GM21447 (cell line): ENCODE measurements around the gene LYSMD4.
"Not testable (repeated sequence)": the region's sequence is repeated elsewhere in the genome, so short reads cannot be mapped to it uniquely, and the experiment has no call there.

Experiments used
- ATAC-seq: cut with Tn5 transposase; IDR thresholded peaks from one replicate; pipeline ENCODE4 v1.9.1; 2021; ENCODE audit not compliant: unreplicated experiment

The LYSMD4 gene

DNA sequence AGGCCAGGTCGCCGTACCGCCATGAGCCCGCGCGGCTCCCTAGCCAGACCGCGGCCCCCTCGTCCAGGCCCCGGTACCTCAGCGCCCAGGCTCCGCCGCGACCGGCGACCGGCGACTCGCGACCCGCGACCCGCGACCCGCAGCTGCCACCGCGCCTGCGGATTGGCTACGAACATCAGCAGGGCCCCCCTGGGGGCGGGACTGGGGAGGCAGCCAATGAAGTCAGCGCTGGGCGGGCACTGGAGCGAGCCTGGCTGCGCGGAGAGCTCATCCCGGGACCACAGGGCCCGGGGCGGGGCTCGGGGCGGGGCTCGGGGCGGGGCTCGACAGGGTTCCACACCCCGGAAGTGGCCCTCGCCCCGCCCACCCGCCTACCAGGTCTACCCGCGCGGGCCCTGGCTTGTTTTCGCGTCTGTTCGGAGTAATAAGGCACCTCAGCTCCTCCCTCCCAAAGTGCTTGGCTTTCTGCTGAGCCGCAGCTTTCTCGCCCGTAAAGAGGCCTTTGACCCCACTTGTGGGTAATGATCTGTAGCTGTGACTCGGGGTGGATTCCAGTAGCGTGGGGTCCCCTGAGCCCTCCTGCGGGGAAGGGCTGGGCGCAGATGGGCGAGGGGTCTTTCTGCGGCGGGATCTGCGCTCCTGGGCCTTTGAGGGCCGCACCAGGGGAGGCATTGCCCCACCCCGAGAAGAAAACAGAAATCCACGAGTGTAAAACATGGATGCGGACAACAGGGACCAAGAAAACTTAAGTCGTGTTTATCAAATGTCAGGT, at the start of gene LYSMD4:
Gene LYSMD4 (minus strand): TSS at position 170 of the 772 bp plus-strand sequence. CDS start 1,438 bp downstream, outside the sequence.
- peak; percentile 97 for ATAC-seq

DNA sequence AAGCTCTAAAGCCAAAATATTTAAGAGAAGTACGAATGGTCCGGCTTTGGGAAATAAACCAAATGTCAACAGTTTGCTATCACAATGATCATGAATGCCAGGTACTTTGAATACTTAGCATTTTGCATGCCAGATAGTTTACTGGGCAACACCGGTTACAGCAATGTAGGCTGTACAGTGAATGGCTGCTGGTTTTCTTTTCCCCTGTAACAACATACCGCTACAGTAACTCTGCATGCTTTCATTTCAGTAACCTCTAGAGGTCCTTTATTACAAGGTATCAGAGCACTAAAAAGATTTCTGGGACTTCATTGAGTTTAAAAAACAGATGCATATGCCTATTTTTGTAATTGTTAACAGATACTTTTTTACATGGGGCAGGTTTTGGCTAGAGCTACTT, 48.8 kb upstream of the LYSMD4 start:
- not testable (repeated sequence) for ATAC-seq

DNA sequence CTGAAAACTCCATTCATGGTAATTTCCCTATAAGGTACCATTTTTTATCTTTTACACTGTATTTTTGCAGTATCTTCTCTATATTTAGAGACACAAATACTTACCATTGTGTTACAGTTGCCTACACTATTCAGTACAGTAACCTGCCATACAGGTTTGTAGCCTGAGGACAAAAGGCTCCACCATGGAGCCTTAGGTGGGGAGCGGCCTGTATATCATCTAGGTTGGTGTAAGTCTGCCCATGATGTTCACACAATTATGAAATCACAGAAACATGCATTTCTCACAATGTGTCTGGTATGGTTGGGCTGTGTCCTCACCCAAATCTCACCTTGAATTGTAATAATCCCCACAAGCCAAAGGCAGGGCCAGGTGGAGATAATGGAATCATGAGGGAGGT, 43.9 kb upstream of the LYSMD4 start:
- ATAC-seq: no peak

DNA sequence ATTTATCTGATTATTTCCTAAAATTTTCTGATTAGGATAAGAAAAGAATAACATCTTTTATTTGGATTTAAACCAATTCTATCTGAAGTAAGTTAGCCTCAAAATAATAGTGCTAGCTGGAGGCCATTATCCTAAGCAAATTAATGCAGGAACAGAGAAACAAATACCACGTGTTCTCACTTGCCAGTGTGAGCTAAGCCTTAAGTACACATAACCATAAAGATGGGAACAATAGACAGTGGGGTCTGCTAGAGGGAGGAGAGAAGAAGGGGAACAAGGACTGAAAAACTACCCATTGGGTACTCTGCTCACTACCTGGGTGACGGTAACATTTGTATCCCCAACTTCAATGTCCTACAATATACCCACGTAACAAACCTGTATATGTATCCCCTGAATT, 31.3 kb upstream of the LYSMD4 start:
- ATAC-seq: no peak

DNA sequence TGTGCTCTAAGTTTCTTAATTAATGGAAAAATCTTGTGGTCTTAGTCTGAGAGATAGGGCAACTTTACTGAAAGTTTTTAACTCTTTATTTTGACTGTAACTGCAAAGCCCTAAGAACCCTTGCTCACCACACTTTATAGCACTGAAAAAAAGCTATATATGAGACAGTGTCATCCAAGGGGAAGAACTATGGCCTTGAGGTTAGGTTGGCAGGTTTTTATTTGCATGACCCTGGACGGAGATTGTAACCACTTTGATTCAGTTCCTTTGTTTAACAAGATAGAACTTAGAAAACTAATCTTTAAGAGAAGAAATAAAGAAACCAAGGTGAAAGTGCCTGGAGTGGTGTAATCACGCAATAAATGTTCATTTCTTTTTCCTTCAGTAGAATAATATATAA, 30.6 kb upstream of the LYSMD4 start:
- no peak for ATAC-seq

DNA sequence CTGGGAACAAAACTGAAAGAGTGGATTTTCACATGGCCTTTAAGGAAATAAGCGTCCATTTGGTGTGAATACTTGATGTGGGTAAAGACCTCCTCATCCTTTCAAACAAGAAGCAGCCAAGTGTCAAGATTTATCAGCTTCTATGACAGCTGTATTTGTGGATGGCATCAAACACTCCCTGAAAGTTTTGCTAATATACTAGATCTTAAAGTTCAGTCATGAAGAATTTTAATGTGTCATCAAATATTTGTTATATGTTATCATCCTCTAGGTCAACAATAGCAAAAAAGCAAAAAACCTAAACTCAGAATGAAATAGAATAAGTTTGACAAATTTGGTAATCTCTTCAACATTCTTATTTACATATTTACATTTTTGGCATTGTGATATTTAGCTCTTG, 29.1 kb upstream of the LYSMD4 start:
- ATAC-seq: no peak

DNA sequence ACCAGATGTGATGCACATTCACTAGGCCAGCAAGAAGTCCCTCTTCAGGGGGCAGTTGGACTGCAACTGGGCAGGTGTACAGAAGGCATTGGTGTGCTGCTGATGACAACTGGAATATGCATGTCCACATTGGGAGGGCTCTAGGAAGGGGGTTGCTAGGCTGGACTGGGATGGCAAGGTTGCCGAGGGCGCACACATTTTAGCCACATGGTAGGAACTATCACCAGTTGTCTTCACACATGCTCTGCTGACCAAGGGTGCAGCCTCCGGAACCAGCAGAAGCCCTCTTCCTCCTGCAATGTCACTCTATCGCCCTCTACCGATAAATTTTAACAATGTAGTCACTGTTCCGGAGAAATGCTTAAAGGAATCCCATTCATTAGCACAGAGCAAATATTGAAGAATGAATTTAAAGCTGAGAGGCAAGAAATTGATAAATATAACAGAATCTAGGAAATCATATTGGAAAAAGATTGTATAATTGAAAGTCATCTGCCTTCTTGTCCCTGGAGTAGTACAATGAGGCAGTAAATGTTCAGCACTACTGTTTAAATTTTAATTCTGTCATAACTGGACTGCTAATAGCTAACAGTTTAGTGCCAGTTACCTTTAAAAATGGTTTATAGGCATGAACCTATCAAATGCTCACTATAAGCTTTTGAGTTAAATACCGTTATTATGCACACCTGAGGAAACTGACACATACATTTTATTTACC, 22.6 kb upstream of the LYSMD4 start:
- ATAC-seq: peak; percentile 89

DNA sequence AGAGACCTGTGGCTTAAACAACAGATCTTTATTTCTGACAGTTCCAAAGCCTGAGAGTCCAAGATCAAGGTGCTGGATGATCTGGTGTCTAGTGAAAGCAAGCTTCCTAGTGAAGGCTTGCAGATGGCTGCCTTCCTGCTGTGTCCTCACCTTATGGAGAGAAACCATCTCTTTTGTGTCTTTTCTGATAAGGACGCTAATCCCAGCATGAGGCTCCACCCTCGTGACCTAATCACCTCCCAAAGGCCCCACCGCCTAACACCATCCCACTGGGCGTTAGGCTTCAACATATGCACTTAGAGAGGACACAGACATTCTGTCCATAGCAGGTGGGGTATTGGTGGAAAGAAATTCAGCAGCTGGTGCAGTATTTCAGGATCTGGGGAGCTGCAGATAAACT, 19.8 kb upstream of the LYSMD4 start:
- ATAC-seq: no peak

DNA sequence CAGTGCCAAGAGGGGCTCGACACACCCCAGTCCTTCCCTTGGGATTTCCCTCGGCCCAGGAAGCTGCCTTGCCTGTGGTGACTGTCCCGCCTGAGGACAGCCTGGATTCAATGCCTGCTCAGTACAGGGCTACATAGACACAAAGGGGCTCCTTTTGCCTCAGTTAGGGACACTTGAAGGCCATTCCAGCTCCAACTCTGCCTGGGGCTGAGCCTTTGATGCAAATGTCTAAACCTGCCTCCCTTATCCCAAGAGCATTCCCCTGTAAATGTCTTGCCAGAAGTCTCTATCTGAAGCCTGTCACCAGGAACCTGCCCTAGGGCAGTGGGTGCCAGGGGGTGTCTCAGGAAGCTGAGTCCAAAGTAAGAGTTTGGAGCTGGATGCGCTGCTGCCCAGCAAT, 19.3 kb upstream of the LYSMD4 start:
- ATAC-seq: no peak

DNA sequence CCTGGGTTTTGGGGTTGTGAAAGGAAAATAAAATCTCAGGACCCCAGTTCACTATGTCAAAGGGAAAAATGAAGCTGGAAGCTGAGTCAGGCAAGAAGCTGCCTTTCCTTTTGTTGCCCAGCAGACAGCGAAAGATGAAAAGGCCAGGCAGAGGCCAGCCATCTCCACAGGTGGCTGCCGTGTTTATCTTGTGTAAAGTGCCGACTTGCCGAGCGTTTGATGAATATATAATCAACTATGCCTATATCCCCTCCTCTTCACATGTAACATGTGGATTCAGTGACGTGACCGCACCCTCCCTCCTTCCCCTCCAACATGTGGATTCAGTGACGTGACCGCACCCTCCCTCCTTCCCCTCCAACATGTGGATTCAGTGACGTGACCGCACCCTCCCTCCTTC, 17.1 kb upstream of the LYSMD4 start:
- not testable (repeated sequence) for ATAC-seq

DNA sequence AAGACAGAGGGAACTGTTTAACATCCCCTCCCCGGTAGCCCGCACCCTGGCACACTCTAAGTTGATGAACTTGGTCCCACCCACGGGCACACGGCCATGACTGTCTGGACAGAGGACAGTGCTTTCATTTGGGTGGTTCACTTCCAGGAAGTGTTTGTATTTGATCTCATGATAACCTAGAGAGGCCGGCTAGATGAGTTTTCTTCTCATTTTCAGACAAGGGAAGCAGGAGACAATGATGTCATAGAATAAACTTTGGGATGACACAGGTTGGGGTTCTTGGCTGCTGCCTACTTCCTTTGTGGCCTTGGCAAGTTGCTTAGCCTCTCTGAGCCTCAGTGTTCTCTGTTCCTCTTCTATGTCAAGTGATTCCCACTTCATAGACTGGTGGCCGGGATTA, 16.1 kb upstream of the LYSMD4 start:
- ATAC-seq: no peak

DNA sequence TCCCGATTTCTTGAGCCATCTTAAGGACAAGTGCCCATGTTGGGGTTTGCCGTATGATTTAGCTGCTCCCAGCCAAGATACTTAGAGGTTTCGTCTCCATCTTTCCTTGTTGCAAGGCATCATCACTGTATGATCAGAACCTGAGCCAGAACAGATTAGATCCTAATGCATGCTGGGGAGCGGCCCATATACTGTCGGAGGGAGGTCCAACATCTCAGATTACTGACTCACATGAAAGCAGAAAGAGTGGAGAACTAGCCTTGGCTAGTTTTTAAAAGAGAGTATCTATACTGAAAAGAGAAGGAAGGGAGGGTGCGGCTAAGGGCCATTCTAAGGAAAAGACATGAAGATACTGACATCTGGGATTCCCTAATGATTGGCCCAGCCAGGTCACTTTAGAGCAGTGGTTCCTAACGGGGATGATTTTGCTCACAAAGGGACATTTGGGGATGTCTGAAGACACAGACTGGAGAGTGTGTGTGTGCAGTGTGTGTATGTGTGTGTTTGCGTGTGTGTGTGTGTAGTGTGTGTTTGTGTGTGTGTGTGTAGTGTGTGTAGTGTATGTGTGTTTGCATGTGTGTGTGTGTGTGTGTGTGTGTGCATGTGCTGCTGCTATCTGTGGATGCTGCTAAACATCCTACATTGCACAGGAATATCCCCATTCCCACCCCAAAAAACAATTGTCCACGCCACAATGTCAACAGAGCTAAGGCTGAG, 12.3 kb upstream of the LYSMD4 start:
- no peak for ATAC-seq

DNA sequence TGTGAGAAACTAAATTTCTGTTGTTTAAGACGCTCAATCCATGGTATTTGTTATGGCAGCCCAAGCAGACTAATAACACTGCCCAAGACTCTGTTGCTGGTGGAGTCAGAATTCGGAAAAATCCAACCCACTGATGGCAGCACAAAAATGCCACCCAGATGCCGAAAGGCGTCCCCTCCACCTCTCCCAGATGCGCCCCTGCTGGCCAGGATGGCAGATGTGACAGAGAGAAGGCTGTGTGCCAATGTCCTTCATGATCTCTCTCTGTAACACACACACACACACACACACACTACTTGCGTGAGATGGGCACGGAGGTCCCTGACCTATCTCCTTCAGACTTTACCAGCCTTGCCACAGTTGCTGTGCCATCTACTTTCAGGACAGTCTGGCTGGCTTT, 10.9 kb upstream of the LYSMD4 start:
- no peak for ATAC-seq

DNA sequence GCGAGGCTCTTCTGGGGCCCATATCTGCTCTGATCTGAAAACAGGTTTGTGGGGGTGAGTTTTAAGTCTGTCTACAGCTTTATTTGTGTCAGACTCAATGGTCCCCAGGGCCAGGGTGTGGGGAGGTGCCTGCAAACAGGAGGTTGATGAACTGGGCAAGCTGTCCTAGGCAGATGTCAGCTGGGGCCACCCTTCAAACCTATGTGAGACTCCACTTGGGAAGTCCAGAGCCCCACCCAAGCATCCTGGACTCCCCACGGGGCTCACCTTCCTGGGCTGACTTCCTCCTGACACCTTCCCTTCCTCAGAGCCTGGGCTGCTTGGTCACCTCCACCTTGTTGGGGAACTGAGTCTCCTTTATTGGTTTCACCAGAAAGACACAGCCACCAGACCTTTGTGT, 8.6 kb upstream of the LYSMD4 start:
- no peak for ATAC-seq

DNA sequence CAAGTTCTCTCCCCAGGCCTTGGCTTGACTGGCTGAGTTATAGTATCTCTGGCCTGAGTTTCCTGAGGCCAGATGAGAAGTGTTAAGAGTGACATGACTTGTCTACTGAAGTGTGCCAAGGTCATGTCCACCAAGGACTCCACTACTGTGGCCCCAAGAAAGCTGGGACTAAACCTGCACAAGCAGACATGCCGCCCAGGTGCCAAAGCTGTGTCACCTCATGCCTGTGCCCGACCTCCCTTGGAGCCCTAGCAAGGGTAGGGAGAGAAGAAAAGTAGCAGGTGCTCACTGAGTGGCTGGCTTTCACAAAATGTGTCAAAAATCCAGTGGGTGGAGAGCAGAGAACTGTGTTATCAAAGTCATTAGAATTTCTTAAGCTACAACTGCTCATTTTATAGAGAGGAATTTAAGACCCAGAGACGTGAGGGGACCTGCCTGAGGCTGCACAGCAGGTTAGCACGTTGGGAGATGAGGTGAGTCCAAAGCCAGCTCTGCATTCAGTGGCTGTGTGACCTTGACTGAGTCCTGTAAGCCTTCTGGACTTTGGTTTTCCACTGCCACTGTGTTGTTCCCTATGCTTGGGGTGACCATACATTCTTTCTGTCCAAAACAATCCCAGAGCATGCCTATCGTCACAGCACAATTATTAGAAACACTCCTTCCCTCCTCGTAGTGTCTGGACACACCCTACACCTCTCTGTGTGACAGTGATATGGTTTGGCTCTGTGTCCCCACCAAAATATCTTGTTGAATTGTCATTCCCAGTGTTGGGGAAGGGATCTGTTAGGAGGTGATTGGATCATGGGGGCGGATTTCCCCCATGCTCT, 5.0 kb upstream of the LYSMD4 start:
- ATAC-seq: no peak

DNA sequence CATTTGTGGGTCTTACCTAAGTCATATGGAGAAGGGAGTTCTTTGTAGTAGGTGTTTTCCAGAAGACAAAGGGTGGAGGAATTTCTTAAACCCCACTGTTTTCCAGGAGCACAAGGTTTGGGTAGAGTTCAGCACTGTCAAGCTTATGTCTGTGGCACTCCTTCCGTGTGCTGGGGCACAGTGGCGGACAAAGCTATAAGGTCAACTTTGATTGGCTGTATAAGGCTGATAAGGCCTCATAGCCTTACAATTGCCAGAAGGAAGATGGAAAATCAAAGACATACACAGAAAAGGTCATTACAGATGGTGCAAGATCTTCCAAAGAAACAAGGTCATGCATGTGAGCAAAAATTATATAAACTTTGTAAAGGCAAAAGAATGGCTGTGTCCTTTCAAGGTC, 3.5 kb upstream of the LYSMD4 start:
- no peak for ATAC-seq

DNA sequence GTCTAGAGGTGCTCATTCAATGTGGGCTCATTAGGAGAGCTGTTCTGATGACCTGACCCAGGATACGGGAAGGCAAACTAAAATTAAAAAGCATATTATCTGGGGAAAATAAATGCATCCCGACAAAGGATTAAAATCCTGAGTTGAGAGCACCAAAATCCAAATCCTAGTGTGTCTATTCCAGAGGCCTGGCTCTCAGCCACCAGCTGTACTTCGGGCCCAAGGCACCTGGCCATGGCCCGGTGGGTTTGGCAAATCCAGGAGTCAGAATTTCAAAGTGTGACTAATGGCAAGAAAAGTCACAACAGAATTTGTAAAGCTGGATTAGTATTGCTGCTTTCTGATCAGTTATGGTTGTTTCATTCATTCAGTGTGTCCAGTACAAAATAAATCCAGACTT, 2.6 kb upstream of the LYSMD4 start:
- ATAC-seq: no peak

DNA sequence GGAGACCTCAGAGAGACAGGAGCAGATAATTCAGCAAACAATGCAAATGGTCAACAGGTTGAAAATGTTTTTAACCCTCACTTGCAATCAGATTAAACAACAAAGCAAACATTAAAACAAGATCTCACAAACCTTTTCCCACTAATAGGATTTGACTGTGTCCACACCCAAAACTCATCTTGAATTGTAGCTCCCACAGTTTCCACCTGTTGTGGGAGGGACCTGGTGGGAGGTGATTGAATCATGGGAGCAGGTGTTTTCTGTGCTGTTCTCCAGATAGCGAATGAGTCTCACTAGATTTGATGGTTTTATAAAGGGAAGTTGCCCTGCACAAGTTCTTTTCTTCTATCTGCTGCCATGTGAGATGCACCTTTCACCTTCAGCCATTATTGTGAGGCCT, 1.3 kb upstream of the LYSMD4 start:
- no peak for ATAC-seq

DNA sequence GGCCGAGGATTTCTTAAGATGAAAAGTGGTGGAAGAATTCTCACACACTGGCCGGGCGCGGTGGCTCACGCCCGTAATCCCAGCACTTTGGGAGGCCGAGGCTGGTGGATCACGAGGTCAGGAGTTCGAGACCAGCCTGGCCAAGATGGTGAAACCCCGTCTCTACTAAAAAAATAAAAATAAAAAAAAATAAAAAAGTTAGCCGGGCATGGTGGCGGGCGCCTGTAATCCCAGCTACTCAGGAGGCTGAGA, 729 bp upstream of the LYSMD4 start:
- not testable (repeated sequence) for ATAC-seq

DNA sequence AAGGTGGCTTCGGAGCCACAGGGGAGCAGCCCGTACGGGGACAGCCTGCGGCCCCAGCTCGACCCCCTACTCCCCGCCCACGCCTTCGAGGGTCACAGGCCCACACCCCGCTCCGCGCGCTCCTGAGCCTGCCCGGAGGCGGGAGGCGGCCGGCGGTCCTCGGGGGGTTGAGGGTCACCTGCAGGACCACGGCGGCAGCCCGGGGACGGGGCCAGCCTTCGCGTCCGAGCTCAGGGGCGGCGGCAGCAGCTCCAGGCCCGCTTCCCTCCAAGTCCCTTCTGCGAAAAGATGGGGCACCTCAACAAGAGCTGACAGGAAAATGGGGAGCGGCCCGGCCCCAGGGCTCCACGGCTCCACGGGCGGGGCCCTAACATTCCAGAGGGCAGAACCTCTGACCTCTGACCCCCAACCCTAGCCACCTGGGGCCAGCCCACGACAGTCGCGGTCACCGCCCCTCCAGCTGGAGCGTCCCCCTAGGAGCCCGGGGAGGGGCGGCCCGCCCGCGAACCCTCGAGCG, 428 bp downstream of the LYSMD4 start:
- peak; percentile 17 for ATAC-seq

DNA sequence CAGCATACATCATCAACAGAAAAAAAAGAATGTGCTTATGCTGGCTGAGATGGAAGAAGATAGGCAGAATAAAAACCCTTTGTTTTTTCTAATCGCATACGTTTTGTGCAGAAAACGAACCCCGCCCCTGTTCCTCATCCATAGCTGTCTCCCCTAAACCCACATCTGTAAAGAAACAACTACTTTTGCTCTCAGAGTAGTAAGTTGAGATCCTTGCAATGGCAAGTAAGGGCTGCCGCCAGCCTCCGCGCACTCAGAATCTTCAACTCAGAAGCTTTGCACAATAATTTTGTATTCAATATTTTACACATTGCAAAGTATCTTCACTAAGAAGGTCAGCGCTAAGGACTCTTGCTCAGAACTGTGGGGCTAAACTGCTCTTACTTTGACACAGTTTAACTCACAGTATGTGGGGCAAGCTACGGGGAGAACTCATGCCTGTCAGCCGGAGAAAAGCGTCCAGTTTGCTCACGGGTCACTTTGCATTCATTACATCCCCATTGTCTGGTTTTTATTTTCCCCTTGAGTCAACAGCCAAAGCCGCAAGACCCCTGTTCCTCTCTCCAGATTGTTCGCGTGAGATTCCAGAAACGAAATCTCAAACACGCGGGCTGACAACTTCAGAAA, 1.0 kb downstream of the LYSMD4 start:
- no peak for ATAC-seq
